NOMO-1 treated with dmso at 0.1 percent for 144 hours (cell line): Measurements from ENCODE around the gene RBM10.

Source experiments
- DNase-seq: peaks from one replicate; lab custom pipeline; 2025; ENCODE audit not compliant: unreplicated experiment; lab: John Stamatoyannopoulos, UW

Gene RBM10

DNA sequence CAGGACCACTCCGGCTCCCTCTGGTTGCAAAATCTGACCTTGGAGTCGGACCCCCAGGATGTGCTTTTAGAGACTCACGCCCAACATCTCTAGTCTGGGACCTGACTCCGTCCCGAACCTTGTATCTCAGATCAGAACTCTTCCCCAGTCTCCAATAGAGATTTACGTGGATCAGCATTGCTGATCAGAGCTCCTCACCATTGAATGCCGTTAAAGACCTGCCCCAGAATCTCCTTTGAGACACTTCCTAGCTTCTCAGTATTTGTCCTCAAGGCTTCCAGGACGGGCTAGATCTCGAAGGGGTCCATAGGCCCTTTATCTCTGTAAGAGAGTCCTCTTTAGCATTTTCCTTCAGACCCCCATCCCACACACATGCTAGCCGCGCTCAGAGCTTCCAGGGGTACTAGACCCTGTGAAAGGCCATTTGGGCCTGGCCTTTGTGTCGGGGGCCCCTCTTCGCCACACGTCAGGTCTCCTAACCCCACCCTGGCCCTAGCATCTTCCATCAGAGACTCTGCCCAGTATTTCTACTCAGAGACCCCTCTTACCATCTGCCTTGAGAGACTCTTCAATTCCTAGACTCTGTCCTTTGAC is 49.3 kb downstream of the RBM10 start:
- no peak for DNase-seq

DNA sequence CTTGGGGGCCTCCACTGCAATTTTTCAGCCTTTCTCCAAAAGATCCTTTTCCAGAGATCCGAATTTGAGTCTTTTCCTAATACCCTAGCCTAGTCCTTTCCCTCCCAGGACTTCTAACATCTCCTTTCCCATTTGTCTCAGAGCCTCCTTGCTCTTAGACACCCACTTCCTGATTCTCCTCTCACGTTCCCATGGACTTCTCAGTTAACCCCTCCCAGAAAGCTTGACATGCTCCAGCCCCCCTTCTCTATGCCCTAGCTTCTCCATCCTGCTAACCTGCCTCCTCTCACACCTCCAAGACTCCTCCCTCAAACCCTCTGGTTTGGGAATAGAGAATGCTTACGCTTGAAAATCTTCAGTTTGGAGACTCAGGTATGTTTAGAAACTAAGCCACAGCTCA is 51.1 kb downstream of the RBM10 start:
- DNase-seq, result no peak

DNA sequence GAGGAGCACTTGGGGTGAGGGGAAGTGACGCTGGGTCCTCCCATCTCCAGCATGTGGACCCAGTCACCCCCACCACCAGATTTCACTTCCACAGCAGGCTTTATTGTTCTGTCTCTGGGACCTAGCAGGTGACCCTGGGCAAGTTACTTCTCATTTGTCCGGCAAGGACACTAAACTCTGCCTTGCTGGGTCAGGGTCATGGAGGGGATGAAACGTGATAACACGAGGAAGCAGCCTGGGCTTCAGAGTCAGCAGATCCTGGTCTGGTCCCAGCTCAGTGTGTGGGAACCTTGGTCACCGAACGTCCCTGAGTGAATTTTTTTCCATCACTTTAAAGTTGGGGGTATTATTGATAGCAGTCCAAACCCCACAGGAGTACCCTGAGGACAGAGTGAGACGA is 52.5 kb downstream of the RBM10 start:
- no peak for DNase-seq

DNA sequence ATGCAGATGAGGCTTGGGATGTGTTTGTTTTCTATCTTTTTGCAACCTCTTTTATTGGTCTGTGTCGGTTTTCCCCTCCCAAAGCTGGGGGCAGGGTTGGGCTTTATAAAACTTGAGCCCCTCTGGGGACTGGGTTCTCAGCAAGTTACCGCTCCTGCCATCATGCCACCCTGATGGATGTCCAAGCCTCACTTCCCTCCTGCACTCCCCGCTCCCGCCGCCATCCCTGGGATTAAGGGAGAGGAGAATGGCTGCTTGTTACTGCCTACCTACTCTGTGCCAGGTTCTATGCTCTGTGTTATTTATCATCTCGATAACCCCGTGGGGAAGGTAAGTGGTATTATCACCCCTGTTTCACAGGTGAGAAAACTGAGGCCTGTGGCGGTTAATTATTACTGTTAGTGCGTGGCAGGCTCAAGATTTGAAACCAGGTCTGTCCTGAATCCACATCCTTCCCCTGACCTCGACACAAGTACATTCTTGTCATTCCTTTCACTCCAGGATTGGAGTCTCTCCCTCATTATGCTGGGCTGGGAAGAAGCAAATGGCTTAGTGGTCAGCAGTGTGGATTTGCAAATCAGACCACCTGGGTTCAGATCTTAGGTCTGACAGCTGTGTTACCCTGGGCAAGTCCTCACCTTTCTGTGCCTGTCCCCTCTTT is 53.1 kb downstream of the RBM10 start:
- DNase-seq, result no peak

DNA sequence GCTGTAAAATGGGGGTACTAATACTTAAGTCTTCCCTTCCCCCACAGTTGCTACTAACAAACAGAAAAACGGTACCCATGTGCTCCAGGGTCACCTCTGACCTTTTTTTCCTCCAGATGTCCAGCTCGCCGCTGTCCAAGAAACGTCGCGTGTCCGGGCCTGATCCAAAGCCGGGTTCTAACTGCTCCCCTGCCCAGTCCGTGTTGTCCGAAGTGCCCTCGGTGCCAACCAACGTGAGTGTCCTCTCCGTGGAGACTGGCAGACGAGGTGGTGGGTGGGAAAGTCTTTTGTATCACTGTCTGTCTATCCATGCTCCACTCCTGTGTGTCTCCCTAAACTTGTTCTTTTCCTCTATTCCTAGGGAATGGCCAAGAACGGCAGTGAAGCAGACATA is 53.7 kb downstream of the RBM10 start:
- DNase-seq, result no peak

DNA sequence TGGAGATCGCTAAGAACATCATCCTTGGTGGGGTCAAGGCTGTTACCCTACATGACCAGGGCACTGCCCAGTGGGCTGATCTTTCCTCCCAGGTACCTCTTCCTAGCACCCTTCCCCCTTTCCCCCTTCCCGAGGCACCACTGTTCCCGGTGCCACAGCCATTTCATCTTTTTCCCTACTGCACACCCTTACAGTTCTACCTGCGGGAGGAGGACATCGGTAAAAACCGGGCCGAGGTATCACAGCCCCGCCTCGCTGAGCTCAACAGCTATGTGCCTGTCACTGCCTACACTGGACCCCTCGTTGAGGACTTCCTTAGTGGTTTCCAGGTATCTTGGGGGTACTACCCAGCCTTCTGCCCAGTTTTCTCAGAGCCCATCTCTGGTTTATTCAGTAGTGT is 54.3 kb downstream of the RBM10 start:
- no peak for DNase-seq

DNA sequence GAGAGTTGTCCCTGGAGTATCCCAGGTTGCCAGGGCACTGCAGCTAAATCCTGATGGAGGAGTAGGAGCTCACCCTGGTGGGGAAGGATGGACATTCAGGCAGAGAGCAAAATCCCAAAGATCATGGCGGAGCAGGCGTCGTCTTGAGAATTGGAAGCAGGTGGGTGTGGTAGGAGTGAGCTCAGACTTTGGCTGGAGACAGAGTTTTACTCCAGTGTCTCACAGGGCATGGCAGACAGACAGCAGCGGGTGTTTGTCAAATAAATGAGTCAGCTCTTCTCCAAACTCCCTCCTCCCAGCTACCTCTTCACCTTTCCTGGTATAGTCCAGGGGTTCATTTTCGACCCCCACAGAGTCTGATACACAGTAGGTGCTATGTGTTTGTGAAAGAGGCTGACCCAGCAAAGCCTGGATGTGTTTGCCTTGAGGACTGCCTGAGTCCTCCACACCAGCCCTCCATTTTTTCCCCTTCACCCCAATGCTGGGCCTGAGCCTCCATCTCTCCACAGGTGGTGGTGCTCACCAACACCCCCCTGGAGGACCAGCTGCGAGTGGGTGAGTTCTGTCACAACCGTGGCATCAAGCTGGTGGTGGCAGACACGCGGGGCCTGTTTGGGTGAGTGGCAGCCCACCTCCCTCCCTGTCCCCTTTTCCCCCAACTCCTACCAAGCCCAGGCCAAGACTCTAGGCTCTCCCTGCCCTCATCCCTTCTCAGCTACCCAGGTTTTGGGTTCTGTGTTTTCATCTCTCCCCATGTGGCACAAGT is 55.5 kb downstream of the RBM10 start:
- no peak for DNase-seq

DNA sequence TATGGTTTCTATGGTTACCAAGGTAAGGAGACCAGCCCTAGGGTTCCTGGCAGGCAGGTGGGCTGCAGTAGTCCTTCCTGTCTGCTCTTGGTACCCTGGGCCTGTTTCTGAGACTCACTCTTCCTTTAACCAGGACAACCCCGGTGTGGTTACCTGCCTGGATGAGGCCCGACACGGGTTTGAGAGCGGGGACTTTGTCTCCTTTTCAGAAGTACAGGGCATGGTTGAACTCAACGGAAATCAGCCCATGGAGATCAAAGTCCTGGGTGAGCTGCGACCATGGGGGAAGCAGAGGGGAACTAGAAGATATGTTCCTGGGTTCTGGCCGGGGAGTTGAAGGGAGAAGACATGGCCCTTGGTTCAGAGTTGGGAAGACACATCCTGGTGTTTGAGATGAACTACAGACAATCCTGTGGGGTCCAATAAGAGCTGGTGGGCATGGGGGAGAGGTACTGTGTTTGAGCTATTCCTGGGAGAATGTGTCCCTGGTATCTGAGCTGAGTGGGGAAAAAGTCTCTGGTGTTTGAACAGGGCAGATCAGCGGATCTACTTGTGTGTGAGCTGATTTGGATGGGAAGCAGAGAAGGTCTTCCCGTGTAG is 56.4 kb downstream of the RBM10 start:
- no peak for DNase-seq

DNA sequence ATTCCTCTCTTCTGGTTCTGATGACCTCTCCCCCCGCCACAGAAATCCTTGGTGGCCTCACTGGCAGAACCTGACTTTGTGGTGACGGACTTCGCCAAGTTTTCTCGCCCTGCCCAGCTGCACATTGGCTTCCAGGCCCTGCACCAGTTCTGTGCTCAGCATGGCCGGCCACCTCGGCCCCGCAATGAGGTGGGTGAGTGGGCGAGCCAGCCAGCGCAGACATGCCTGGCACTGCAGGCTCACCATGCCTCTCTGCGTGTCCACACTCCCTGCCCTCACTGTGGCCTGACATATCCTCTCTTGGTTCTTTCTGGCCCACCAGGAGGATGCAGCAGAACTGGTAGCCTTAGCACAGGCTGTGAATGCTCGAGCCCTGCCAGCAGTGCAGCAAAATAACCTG is 57.3 kb downstream of the RBM10 start:
- DNase-seq, result no peak

DNA sequence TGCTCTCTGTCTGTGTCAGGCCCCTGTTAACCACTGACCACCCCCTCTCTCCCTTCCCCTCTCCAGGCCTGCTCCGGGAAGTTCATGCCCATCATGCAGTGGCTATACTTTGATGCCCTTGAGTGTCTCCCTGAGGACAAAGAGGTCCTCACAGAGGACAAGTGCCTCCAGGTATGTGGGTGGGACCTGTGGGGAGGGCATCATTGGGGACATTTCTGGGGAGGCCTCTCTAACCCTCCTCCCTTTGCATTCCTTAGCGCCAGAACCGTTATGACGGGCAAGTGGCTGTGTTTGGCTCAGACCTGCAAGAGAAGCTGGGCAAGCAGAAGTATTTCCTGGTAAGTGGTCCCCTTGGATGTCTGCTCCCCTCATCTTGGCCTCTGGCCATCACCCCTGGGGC is 57.9 kb downstream of the RBM10 start:
- DNase-seq, result no peak

DNA sequence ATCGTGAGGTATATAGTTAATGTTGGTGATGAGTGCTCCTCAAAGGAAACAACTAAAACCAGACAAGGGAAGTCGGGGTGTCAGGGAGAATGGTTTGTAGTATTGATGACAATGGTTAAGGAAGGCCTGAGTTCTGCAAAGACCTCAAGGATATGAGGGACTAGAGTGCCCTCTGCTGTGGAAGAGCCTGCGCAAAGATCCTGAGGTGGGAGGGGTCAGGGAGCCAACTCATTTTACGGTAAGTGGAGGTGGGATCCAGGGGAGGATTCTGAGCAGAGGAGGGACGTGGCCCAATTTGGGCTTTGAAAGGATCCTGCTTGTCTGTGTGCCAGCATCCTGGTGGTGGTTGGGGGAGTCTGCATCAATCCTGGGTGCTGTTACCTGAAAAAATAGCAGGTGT is 59.9 kb downstream of the RBM10 start:
- DNase-seq, result no peak

DNA sequence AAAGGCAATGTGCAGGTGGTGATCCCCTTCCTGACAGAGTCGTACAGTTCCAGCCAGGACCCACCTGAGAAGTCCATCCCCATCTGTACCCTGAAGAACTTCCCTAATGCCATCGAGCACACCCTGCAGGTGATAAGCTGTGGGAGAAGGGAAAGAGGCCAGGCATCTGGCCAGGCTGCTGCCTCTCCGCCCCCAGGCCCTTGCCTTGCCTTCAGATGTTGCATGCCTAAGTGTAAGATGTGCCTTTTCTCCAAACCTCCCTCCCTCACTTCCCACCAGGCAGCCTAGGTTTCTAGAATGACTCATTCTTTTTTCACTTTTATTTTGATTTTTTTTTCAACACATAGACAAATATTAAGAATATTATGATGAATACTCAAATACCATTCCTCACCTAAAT is 61.3 kb downstream of the RBM10 start:
- DNase-seq, result no peak

DNA sequence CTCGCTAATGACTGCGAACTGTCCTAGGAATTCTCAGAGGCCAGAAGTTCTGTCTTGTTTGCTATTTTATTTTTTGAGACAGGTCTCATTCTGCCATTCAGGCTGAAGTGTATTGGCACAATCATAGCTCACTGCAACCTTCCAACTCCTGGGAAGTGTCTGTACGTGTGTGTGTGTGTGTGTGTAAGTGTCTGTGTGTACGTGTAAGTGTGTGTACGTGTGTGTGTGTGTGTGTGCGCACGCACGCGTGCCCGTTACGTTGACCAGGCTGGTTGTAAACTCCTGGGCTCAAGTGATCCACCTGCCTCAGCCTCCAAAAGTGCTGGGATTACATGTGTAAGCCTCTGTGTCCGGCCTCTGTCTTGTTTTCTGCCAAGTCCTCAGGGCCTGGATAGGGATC is 63.1 kb downstream of the RBM10 start:
- DNase-seq, result no peak

DNA sequence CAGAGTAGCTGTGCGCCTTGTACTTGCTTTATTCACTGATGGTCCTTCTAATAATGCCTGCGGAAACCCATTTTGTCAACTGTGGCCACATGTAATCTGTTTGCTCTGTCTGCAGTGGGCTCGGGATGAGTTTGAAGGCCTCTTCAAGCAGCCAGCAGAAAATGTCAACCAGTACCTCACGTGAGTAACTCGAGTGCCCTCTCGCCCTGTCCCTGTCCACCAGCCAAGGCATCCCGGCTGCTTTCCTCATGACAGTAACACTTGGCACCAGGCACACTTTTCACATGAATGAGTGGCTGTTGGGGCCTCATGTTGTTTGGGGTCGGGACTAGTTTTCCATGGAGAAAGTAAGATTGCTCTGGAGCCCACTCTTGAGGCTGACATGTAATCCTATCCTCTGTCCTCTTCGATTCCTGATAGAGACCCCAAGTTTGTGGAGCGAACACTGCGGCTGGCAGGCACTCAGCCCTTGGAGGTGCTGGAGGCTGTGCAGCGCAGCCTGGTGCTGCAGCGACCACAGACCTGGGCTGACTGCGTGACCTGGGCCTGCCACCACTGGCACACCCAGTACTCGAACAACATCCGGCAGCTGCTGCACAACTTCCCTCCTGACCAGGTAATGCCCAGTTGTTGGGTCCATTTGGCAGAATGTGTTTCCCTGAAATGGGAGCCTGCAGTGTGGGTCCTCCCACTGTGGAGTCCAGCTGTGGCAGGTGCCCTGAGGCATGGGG is 64.7 kb downstream of the RBM10 start:
- DNase-seq, result no peak

DNA sequence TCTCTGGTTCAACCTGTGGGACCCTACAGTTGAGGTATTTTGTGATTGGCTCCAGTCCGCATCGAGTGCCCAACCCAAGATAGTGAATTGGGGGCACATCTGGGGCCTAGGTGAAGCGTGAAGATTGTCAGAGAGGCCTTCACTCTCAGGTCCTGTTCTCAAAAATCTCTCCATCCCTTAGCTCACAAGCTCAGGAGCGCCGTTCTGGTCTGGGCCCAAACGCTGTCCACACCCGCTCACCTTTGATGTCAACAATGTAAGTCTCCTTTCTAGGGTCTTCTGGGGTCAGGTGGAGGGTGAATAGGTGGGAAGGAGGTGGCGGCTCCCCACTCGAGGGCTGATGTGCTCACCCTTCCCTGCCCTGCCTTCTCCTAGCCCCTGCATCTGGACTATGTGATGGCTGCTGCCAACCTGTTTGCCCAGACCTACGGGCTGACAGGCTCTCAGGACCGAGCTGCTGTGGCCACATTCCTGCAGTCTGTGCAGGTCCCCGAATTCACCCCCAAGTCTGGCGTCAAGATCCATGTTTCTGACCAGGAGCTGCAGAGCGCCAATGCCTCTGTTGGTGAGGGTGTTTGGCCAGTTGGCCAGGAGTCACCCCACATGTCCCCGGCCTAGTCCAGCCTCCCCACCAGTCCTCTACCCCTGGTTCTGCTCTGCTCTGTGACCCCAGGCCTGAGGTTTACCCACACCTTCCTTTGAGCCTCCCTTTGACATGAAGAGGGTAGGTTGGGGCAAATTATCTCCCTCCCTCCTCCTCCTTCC is 65.8 kb downstream of the RBM10 start:
- DNase-seq, result no peak

DNA sequence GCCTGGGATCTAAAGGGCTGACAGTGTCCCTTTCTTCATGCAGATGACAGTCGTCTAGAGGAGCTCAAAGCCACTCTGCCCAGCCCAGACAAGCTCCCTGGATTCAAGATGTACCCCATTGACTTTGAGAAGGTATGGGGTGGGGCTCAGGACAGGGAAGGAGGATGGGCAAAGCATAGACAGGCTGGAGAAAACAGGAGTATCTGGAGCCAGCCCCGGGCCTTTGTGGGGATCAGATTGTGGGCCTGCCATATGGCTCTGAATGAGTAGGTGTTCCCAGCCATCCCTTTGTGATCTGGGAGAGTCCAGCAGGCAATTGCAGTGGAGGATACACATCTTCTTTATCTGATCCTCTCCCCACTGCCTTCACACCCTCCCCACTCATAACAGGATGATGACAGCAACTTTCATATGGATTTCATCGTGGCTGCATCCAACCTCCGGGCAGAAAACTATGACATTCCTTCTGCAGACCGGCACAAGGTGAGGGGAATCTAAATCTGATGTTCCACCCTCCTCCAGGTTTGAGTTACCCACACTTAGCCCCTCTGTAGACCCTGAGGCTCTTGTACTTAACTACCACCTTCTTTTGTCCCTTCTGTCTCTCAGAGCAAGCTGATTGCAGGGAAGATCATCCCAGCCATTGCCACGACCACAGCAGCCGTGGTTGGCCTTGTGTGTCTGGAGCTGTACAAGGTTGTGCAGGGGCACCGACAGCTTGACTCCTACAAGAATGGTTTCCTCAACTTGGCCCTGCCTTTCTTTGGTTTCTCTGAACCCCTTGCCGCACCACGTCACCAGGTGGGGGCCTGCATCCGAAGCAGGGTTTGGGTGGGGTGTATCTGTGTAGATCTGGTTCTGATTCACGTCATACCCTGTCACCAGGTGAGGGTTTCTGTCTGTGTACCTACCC is 67.6 kb downstream of the RBM10 start:
- DNase-seq, result no peak

DNA sequence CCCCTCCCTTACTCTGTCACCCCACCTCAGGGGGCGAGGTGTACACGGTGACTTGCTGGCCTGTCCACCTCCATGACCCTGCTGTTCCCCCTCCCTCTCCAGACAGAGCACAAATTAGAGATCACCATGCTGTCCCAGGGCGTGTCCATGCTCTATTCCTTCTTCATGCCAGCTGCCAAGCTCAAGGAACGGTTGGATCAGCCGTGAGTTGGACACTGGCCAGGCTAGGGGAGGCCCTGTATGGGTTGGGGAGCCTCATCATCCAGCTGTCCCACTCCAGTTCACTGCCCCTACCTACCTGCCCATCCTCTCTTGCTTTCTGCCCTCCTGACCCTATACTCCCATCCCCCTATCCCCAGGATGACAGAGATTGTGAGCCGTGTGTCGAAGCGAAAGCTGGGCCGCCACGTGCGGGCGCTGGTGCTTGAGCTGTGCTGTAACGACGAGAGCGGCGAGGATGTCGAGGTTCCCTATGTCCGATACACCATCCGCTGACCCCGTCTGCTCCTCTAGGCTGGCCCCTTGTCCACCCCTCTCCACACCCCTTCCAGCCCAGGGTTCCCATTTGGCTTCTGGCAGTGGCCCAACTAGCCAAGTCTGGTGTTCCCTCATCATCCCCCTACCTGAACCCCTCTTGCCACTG is 69.5 kb downstream of the RBM10 start:
- DNase-seq, result no peak

DNA sequence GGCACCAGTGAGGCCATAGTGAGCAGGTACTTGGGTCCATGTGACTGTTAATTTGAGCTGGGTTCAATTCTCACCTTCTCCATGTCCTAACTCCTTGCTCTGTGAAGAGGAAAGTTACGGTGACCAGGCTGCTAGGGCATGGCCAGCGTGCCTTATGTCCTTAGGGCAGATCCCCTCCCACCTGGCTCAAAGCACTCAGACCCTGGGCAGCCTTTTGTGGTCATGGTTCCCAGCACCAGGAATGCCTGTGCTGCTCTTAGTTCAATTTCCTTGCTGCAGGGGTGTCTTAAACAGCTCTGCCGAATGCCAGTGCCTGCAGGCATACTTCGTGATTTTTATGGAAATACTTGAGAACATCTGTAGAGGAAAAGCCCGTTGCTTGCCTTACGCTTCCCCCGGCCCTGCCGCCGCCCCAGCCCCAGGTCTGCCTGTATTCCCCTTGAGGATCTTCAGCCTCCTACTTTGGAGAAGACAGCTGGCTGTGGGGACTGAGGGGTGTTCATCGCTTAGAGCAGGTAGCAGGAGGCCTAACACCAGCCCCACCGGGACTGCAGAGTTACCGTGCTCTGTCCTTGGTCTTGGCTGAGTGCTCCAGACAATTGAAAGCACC is 70.4 kb downstream of the RBM10 start:
- no peak for DNase-seq
